ENCODE measurements around the gene MTRR. TPM values are rescaled to one million over a fixed set of nuclear protein-coding genes. Genes with fewer than 3 reads are reported as not detected.

The MTRR gene
- total and polyA plus RNA-seq, 7 donors, result 13.8 to 50.4 (median 44.4) TPM

DNA sequence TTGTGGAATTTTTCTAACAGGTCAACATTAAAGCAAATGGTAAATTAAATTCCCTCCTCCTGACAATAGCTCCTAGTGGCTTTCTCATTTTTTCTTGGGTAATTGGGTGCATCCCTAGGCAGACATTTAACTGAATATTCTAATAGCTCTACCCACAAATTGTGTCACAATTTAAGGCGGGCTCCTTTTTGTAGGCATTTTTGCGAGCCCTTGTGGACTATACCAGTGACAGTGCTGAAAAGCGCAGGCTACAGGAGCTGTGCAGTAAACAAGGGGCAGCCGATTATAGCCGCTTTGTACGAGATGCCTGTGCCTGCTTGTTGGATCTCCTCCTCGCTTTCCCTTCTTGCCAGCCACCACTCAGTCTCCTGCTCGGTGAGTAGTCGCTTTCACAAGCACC lies 20.0 kb downstream of the MTRR start:
- Histone ChIP-seq H3K4me1 (no peaks in the 10 kb centered on the region), H3K4me3 (no peak overlapping the region), H3K27me3 (no peaks in the 10 kb centered on the region), H3K9me3 (no peaks in the 10 kb centered on the region), H3K27ac (no peak overlapping the region), H3K36me3 (peaks cover 0 to 83% (median 26%) of the 10 kb centered on the region in 4 donors)
- WGBS, 2 donors, result 96 to 98% methylated on average over 9 of the region's 9 CpGs
- TF ChIP-seq POLR2AphosphoS5 (IDR thresholded peaks at IDR 0.05) (no peak), POLR2A (IDR thresholded peaks at IDR 0.05) (no peak), EP300 (IDR thresholded peaks at IDR 0.05) (no peak)
- TF ChIP-seq, protein P1, sequence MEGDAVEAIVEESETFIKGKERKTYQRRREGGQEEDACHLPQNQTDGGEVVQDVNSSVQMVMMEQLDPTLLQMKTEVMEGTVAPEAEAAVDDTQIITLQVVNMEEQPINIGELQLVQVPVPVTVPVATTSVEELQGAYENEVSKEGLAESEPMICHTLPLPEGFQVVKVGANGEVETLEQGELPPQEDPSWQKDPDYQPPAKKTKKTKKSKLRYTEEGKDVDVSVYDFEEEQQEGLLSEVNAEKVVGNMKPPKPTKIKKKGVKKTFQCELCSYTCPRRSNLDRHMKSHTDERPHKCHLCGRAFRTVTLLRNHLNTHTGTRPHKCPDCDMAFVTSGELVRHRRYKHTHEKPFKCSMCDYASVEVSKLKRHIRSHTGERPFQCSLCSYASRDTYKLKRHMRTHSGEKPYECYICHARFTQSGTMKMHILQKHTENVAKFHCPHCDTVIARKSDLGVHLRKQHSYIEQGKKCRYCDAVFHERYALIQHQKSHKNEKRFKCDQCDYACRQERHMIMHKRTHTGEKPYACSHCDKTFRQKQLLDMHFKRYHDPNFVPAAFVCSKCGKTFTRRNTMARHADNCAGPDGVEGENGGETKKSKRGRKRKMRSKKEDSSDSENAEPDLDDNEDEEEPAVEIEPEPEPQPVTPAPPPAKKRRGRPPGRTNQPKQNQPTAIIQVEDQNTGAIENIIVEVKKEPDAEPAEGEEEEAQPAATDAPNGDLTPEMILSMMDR (IDR thresholded peaks at IDR 0.05), result no peak
- intact Hi-C loops (cut with DNase I), result no loop called here
- DNase-seq, result no peak

DNA sequence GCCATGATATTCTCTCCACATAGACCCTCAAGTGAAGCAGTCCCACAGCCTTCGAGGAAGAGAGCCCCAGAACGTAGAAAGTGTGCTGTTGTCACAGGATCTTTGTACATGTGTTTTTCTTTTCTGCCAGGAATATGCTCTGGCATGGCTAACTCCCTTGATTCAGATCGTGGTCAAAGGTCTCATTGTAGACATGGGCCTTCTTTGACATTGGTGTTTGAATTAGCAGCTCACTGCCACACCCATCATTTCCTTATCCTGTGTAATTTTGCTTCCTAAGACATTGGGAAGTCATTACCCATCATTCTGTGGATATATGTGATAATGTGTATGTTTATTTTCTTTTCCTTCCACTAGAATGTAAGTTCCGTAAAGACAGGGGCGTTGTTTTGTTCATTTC lies 25.5 kb downstream of the MTRR start:
- H3K4me3 ChIP-seq, result no peak overlapping the region
- intact Hi-C loops (cut with DNase I), result no loop called here
- H3K27ac ChIP-seq, result no peak overlapping the region
- WGBS, 2 donors, result 33 to 75% methylated on average over 5 of the region's 5 CpGs
- no peaks in the 10 kb centered on the region for H3K4me1 ChIP-seq
- no peak for TF ChIP-seq POLR2AphosphoS5 (IDR thresholded peaks at IDR 0.05)
- no peak for TF ChIP-seq EP300 (IDR thresholded peaks at IDR 0.05)
- no peak for TF ChIP-seq POLR2A (IDR thresholded peaks at IDR 0.05)
- TF ChIP-seq, protein P1 (IDR thresholded peaks at IDR 0.05), result no peak
- no peaks in the 10 kb centered on the region for H3K9me3 ChIP-seq
- H3K27me3 ChIP-seq, result no peaks in the 10 kb centered on the region
- H3K36me3 ChIP-seq, result peaks cover 3 to 95% (median 55%) of the 10 kb centered on the region in 4 donors
- DNase-seq, result no peak

DNA sequence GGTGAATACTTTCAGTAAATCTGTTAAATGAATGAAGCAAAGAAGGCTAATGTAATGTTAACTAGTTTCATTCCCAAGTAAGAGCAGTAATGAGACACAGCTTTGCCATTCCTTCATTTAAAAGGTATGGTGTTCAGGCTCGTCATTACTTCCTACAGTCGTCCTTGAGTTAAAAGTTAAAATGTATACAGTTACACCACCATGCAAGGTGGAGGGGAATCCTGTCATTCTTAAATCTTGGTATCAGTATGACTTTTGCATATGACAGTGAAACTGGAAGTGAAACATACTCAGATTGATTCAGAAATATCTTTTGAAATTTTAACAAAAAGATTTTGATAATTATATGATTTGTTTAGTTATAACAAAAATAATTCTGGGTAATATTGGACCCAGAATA lies 25.9 kb downstream of the MTRR start:
- intact Hi-C loops (cut with DNase I), result no loop called here

DNA sequence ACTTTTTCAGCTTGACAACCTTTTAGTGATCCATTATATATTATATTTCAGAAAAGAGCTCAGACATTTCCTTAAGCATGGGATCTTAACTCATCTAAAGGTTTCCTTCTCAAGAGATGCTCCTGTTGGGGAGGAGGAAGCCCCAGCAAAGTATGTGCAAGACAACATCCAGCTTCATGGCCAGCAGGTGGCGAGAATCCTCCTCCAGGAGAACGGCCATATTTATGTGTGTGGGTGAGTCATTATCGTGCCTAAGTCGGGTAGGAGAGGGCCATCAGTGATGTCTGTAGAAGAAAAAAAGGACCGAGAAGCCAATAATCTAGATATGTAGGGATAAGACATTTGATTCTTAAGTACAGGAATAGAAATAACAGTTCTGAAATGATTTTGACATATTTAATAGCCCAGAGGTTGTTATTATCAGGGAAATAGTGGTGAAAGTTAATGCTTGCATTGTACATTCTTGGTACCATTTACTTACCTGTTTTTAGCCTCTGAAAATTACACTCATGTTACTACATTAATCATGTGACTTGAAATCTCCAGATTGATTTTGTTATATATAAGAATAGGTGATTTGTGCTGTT lies 28.2 kb downstream of the MTRR start:
- intact Hi-C loops (cut with DNase I), result no loop called here
- no peak for DNase-seq
- Histone ChIP-seq H3K36me3 (peaks cover 3 to 100% (median 60%) of the 10 kb centered on the region in 4 donors), H3K4me1 (no peaks in the 10 kb centered on the region), H3K27ac (no peak overlapping the region), H3K27me3 (no peaks in the 10 kb centered on the region), H3K9me3 (no peaks in the 10 kb centered on the region), H3K4me3 (no peak overlapping the region)
- WGBS, 2 donors, result 74 to 84% methylated on average over 5 of the region's 5 CpGs
- TF ChIP-seq POLR2A (IDR thresholded peaks at IDR 0.05) (no peak), POLR2AphosphoS5 (IDR thresholded peaks at IDR 0.05) (no peak)

More for the DNA sequence above, 25.9 kb downstream of the MTRR start:
- no peaks in the 10 kb centered on the region for H3K27me3 ChIP-seq
- H3K9me3 ChIP-seq, result no peaks in the 10 kb centered on the region
- no peak for DNase-seq
- no peaks in the 10 kb centered on the region for H3K4me1 ChIP-seq
- WGBS, 2 donors, result 79 to 80% methylated on average over 2 of the region's 2 CpGs
- H3K4me3 ChIP-seq, result no peak overlapping the region
- H3K36me3 ChIP-seq, result peaks cover 3 to 95% (median 56%) of the 10 kb centered on the region in 4 donors
- H3K27ac ChIP-seq, result no peak overlapping the region
- TF ChIP-seq POLR2A (IDR thresholded peaks at IDR 0.05), result no peak
- TF ChIP-seq, protein P1 (IDR thresholded peaks at IDR 0.05), result no peak
- no peak for TF ChIP-seq EP300 (IDR thresholded peaks at IDR 0.05)
- TF ChIP-seq POLR2AphosphoS5 (IDR thresholded peaks at IDR 0.05), result no peak

DNA sequence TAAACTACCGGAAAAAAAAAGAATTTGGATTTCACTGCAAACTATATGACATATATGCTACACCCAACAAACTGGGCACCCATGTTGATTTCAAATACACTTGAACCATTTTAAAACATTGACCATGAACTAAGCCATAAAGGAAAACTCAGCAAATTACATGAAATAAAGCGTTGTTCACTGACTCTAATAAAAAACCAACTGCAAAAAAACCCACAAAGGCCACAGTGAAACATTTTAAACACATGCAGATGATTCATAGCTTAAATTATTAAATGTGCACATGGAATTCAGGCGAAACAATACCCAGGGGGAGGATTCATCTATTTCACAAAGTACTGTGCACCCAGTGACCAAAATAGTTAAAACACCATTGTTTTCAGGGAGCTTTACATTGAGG lies 33.3 kb downstream of the MTRR start:
- Histone ChIP-seq H3K4me3 (no peak overlapping the region), H3K4me1 (no peaks in the 10 kb centered on the region), H3K9me3 (no peaks in the 10 kb centered on the region), H3K36me3 (peaks cover 3 to 83% (median 27%) of the 10 kb centered on the region in 4 donors), H3K27me3 (no peaks in the 10 kb centered on the region), H3K27ac (no peak overlapping the region)
- intact Hi-C loops (cut with DNase I), result no loop called here
- WGBS, 2 donors, result 78 to 94% methylated on average over 3 of the region's 3 CpGs
- no peak for DNase-seq
- no peak for TF ChIP-seq EP300 (IDR thresholded peaks at IDR 0.05)
- TF ChIP-seq, protein P1 (IDR thresholded peaks at IDR 0.05), result no peak
- no peak for TF ChIP-seq POLR2AphosphoS5 (IDR thresholded peaks at IDR 0.05)
- TF ChIP-seq POLR2A (IDR thresholded peaks at IDR 0.05), result no peak

Measured in sigmoid colon (tissue), 7 donors.